Measurements from ENCODE around the gene COA7. TPM values are rescaled to one million over a fixed set of nuclear protein-coding genes. Genes with fewer than 3 reads are reported as not detected.

Gene COA7
- polyA plus RNA-seq, 3 donors = 4.8 to 8.5 (median 6.2) TPM

DNA sequence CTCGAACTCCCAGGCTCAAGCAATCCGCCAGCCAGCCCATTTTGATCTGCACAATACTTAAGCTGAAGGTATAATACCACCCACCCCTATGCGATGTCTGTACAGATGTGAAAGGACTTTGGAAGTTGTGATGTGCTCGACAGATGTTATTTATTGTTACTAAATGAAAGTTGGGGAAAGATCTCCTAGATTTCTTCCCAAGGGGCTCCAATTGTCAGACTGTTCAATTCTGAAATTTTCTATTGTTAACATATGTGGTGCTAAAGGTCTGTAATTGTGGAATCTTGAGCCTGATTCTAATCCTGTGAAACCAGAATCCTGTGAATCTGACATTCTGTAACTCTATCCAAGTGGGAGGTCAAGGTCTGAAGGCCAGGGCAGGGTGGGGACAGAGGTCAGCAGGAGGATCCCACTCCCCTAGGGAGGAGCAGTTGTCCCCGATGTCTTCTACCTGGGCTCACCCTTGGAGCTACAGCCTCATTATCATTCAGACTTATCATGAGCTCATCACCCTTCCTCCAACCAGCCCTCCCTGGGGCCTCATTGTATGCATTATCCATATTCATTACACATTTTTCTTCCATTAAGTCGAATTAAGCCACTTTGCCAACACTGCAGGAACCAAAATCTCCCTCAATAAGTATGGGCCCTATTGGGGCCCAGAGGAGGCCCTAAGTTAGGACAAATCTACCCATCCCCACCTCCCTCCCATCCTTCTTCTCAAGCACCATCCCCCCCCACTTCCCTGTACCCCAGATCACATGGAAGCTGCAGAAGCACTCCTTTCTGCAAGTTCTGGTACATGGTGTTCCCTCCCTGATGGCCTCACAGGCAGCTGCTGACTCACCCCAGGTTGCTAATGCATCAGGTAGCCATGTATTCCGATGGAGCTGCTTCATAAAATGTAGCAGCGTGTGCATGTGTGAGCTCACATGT, 32.9 kb downstream of the COA7 start:
- WGBS (ENCODE audit: insufficient coverage) = 89% methylated on average over 4 of the region's 8 CpGs
- no peaks in the 10 kb centered on the region for H3K79me2 ChIP-seq (ENCODE audit: insufficient read depth, low read length)
- no peaks in the 10 kb centered on the region for H3K4me1 ChIP-seq (ENCODE audit: control insufficient read depth in 1 of 2, insufficient read depth in 2 of 2, low read length in 2 of 2)
- H3K36me3 ChIP-seq (replicated peaks in 1 of 2; ENCODE audit: control insufficient read depth in 1 of 2, insufficient read depth in 2 of 2, low read length in 2 of 2) = no peaks in the 10 kb centered on the region
- H3K4me3 ChIP-seq (replicated peaks in 1 of 3; ENCODE audit: low read depth in 2 of 3, low read length in 3 of 3) = no peak overlapping the region
- H3K9me3 ChIP-seq (replicated peaks in 1 of 2; ENCODE audit: control insufficient read depth in 1 of 2, insufficient read depth in 1 of 2, low read length in 2 of 2) = no peaks in the 10 kb centered on the region
- TF ChIP-seq, protein P1, sequence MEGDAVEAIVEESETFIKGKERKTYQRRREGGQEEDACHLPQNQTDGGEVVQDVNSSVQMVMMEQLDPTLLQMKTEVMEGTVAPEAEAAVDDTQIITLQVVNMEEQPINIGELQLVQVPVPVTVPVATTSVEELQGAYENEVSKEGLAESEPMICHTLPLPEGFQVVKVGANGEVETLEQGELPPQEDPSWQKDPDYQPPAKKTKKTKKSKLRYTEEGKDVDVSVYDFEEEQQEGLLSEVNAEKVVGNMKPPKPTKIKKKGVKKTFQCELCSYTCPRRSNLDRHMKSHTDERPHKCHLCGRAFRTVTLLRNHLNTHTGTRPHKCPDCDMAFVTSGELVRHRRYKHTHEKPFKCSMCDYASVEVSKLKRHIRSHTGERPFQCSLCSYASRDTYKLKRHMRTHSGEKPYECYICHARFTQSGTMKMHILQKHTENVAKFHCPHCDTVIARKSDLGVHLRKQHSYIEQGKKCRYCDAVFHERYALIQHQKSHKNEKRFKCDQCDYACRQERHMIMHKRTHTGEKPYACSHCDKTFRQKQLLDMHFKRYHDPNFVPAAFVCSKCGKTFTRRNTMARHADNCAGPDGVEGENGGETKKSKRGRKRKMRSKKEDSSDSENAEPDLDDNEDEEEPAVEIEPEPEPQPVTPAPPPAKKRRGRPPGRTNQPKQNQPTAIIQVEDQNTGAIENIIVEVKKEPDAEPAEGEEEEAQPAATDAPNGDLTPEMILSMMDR (IDR thresholded peaks at IDR 0.05) = no peak
- intact Hi-C loops (cut with micrococcal nuclease) = no loop called here
- peak overlapping the region in 1 of 7 donors; percentile 46 for H3K27ac Mint-ChIP-seq
- H3K9ac ChIP-seq (ENCODE audit: insufficient read depth, low read length, poor library complexity, severe bottlenecking) = no peak overlapping the region
- H3K36me3 Mint-ChIP-seq = peaks cover 0 to 2% of the 10 kb centered on the region in 2 donors
- H3K27ac ChIP-seq (ENCODE audit: low read depth in 1 of 2, low read length in 2 of 2) = no peak overlapping the region
- no peak overlapping the region for H3K4me3 Mint-ChIP-seq
- no peak overlapping the region for H2AFZ ChIP-seq (ENCODE audit: insufficient read depth, low read depth, low read length, poor library complexity, severe bottlenecking)
- no peaks in the 10 kb centered on the region for H3K9me3 Mint-ChIP-seq
- no peak for DNase-seq
- peaks cover 5% of the 10 kb centered on the region for H3K4me1 Mint-ChIP-seq
- no peaks in the 10 kb centered on the region for H4K20me1 ChIP-seq (ENCODE audit: insufficient read depth, low read length)
- H3K27me3 ChIP-seq (ENCODE audit: control insufficient read depth in 2 of 2, insufficient read depth in 2 of 2, low read length in 2 of 2) = no peaks in the 10 kb centered on the region
- peaks cover 0 to 6% (median 4%) of the 10 kb centered on the region in 3 donors for H3K27me3 Mint-ChIP-seq (ENCODE audit: low read depth in 3 of 3)
- no peak overlapping the region for H3K4me2 ChIP-seq (replicated peaks; ENCODE audit: extremely low read depth, low read length, poor library complexity, severe bottlenecking)

DNA sequence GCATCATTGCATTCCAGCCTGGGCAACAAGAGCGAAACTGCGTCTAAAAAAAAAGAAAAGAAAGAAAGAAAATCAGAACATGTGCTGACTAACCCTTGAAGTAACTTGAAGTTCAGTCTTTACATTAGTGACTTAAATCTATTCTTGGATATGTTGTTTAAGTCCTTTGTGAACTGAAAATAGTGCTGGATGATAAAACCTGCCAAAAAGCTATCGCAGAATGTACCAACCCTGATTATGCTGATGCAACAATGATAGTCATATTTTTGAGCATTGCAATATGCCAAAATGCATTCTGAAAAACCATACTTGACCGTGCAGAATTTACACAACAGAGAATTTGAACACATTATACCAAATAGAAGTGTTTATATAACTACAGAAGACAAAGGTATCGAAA, 34.4 kb downstream of the COA7 start:
- intact Hi-C loops (cut with micrococcal nuclease) = no loop called here
- Mint-ChIP-seq H3K9me3 (no peaks in the 10 kb centered on the region), H3K4me1 (peaks cover 7% of the 10 kb centered on the region), H3K4me3 (no peak overlapping the region), H3K27me3 (ENCODE audit: low read depth in 3 of 3) (peaks cover 0 to 6% (median 4%) of the 10 kb centered on the region in 3 donors), H3K27ac (peak overlapping the region in 1 of 7 donors; percentile 46), H3K36me3 (peaks cover 0 to 3% of the 10 kb centered on the region in 2 donors)
- Histone ChIP-seq H2AFZ (ENCODE audit: insufficient read depth, low read depth, low read length, poor library complexity, severe bottlenecking) (no peak overlapping the region), H3K4me1 (ENCODE audit: control insufficient read depth in 1 of 2, insufficient read depth in 2 of 2, low read length in 2 of 2) (no peaks in the 10 kb centered on the region), H3K79me2 (ENCODE audit: insufficient read depth, low read length) (no peaks in the 10 kb centered on the region), H3K9ac (ENCODE audit: insufficient read depth, low read length, poor library complexity, severe bottlenecking) (no peak overlapping the region), H3K9me3 (replicated peaks in 1 of 2; ENCODE audit: control insufficient read depth in 1 of 2, insufficient read depth in 1 of 2, low read length in 2 of 2) (no peaks in the 10 kb centered on the region), H3K27me3 (ENCODE audit: control insufficient read depth in 2 of 2, insufficient read depth in 2 of 2, low read length in 2 of 2) (no peaks in the 10 kb centered on the region), H4K20me1 (ENCODE audit: insufficient read depth, low read length) (no peaks in the 10 kb centered on the region), H3K27ac (ENCODE audit: low read depth in 1 of 2, low read length in 2 of 2) (no peak overlapping the region), H3K36me3 (replicated peaks in 1 of 2; ENCODE audit: control insufficient read depth in 1 of 2, insufficient read depth in 2 of 2, low read length in 2 of 2) (no peaks in the 10 kb centered on the region), H3K4me3 (replicated peaks in 1 of 3; ENCODE audit: low read depth in 2 of 3, low read length in 3 of 3) (no peak overlapping the region), H3K4me2 (replicated peaks; ENCODE audit: extremely low read depth, low read length, poor library complexity, severe bottlenecking) (no peak overlapping the region)
- TF ChIP-seq, protein P1 (IDR thresholded peaks at IDR 0.05) = no peak
- WGBS (ENCODE audit: insufficient coverage) = 100% methylated on average over 2 of the region's 5 CpGs
- no peak for DNase-seq

All from CD14-positive monocyte (primary cell).